H1 (cell line): ENCODE data around the gene BABAM2. TPM values are rescaled to one million over a fixed set of nuclear protein-coding genes. Genes with fewer than 3 reads are reported as not detected.

ENCODE experiments used
- CTCF ChIA-PET: fragments of 300-600 bp; sonication (Branson Sonifier 250); formaldehyde crosslinking; loops from one replicate; lab custom pipeline; 2021; ENCODE audit not compliant: partially characterized antibody; lab: Charles Lee
- POLR2A ChIA-PET: fragments of 300-600 bp; sonication (Branson Sonifier 250); formaldehyde crosslinking; loops from one replicate; lab custom pipeline; 2021; ENCODE audit warnings: inconsistent platforms; ENCODE audit not compliant: partially characterized antibody; lab: Charles Lee
- DNase-seq, 2 experiments: peaks; one replicate each; pipeline versions ENCODE4 v3.0.0 to v3.0.0-alpha.2; 2010 to 2022; ENCODE audit warnings: low spot score in 2 of 2, low read depth in 1 of 2, mixed read lengths in 1 of 2
- FAIRE-seq: peaks from 2 replicates; lab custom pipeline; 2011; peaks lifted over from hg19 to GRCh38; lab: Jason Lieb, UNC
- H2AFZ ChIP-seq: 2 replicates; pipeline ENCODE4 v1.8.1; 2012; ENCODE audit warnings: low read length, inconsistent platforms
- H2AK5ac ChIP-seq: 2 replicates; pipeline ENCODE4 v1.6.1; 2013; ENCODE audit warnings: low read depth, low read length
- H2BK120ac ChIP-seq: replicated peaks from 2 replicates; pipeline ENCODE3; 2013; ENCODE audit warnings: low read depth, low read length, inconsistent platforms
- H2BK12ac ChIP-seq: 2 replicates; pipeline ENCODE4 v1.6.1; 2013; ENCODE audit warnings: low read depth, low read length
- H2BK15ac ChIP-seq: 2 replicates; pipeline ENCODE4 v1.6.1; 2013; ENCODE audit warnings: low read length
- H2BK20ac ChIP-seq: 2 replicates; pipeline ENCODE4 v1.6.1; 2013; ENCODE audit warnings: low read length
- H2BK5ac ChIP-seq: 2 replicates; pipeline ENCODE4 v1.6.1; 2013; ENCODE audit warnings: low read depth, low read length
- H3K14ac ChIP-seq: 2 replicates; pipeline ENCODE4 v1.6.1; 2013; ENCODE audit warnings: inconsistent platforms; ENCODE audit not compliant: insufficient read length
- H3K18ac ChIP-seq: 2 replicates; pipeline ENCODE4 v1.6.1; 2013; ENCODE audit warnings: low read length; ENCODE audit errors: extremely low read depth
- H3K23ac ChIP-seq: 2 replicates; pipeline ENCODE4 v1.6.1; 2013; ENCODE audit warnings: inconsistent platforms; ENCODE audit not compliant: insufficient read length
- H3K23me2 ChIP-seq: 2 replicates; pipeline ENCODE4 v1.6.1; 2013; ENCODE audit warnings: low read depth, low read length
- H3K27ac ChIP-seq: 2 replicates; pipeline ENCODE4 v1.6.1; 2011; ENCODE audit warnings: low read depth, low read length, inconsistent platforms
- H3K27me3 ChIP-seq, 4 experiments: replicated peaks in 1 of 4; 1 replicate in 1 of 4; 2 replicates in 3 of 4; pipeline versions ENCODE4 v1.6.1 to v1.8.1; 2011 to 2013; ENCODE audit warnings: low read length in 3 of 4, mild to moderate bottlenecking in 3 of 4, inconsistent platforms in 2 of 4, mixed read lengths in 2 of 4, moderate library complexity in 1 of 4; ENCODE audit not compliant: control insufficient read depth in 3 of 4, insufficient read depth in 3 of 4; ENCODE audit errors: extremely low read depth in 1 of 4
- H3K36me3 ChIP-seq, 4 experiments: 2 replicates each; pipeline versions ENCODE4 v1.6.1 to v1.8.1; 2011 to 2013; ENCODE audit warnings: mild to moderate bottlenecking in 4 of 4, low read length in 3 of 4, moderate library complexity in 2 of 4, control low read depth in 1 of 4, inconsistent platforms in 1 of 4; ENCODE audit not compliant: insufficient read depth in 4 of 4, control insufficient read depth in 2 of 4
- H3K4ac ChIP-seq: replicated peaks from 2 replicates; pipeline ENCODE3; 2013; ENCODE audit warnings: low read length, low read depth, mixed read lengths, inconsistent platforms; ENCODE audit not compliant: insufficient read length
- H3K4me1 ChIP-seq, 4 experiments: replicated peaks in 1 of 4; 1 replicate in 1 of 4; 2 replicates in 3 of 4; pipeline versions ENCODE4 v1.6.1 to v1.8.1; 2011 to 2013; ENCODE audit warnings: low read length in 3 of 4, inconsistent platforms in 2 of 4, mixed read lengths in 1 of 4; ENCODE audit not compliant: insufficient read depth in 4 of 4, control insufficient read depth in 3 of 4
- H3K4me2 ChIP-seq, 2 experiments: 2 replicates each; pipeline versions ENCODE4 v1.6.1 to v1.8.1; 2011 to 2013; ENCODE audit warnings: low read depth in 2 of 2, low read length in 2 of 2, control low read depth in 1 of 2, inconsistent platforms in 1 of 2, mild to moderate bottlenecking in 1 of 2; ENCODE audit not compliant: insufficient read depth in 1 of 2
- H3K4me3 ChIP-seq, 4 experiments: fragments of 200-600, 300-600 bp in 1 of 4; sonication (generic), shearing (Covaris generic), sonication (Bioruptor Twin) in 1 of 4; 2 replicates each; pipeline versions ENCODE4 v1.5.1 to v1.8.1; 2011 to 2016; ENCODE audit warnings: low read length in 4 of 4, low read depth in 3 of 4, control low read depth in 2 of 4, inconsistent platforms in 2 of 4, mild to moderate bottlenecking in 2 of 4, mixed read lengths in 1 of 4, moderate library complexity in 1 of 4; ENCODE audit not compliant: insufficient read depth in 2 of 4; ENCODE audit errors: extremely low read depth in 1 of 4
- H3K56ac ChIP-seq: replicated peaks from 2 replicates; pipeline ENCODE3; 2013; ENCODE audit warnings: low read depth, mild to moderate bottlenecking, mixed read lengths, low read length, inconsistent platforms; ENCODE audit not compliant: insufficient read length
- H3K79me1 ChIP-seq: 2 replicates; pipeline ENCODE4 v1.6.1; 2013; ENCODE audit warnings: low read depth, low read length, control low read depth
- H3K79me2 ChIP-seq, 2 experiments: 2 replicates each; pipeline versions ENCODE4 v1.6.1 to v1.8.1; 2012 to 2013; ENCODE audit warnings: low read length in 2 of 2, mild to moderate bottlenecking in 2 of 2, inconsistent platforms in 1 of 2; ENCODE audit not compliant: insufficient read depth in 2 of 2, control insufficient read depth in 1 of 2
- H3K9ac ChIP-seq, 4 experiments: replicated peaks in 1 of 4; 1 replicate in 1 of 4; 2 replicates in 3 of 4; pipeline versions ENCODE4 v1.6.1 to v1.8.1; 2011 to 2013; ENCODE audit warnings: low read depth in 3 of 4, low read length in 3 of 4, control low read depth in 2 of 4, mild to moderate bottlenecking in 2 of 4, moderate library complexity in 2 of 4, inconsistent platforms in 1 of 4; ENCODE audit errors: extremely low read depth in 1 of 4
- H3K9me3 ChIP-seq, 2 experiments: 2 replicates each; pipeline versions ENCODE4 v1.6.1 to v1.8.1; 2012 to 2013; ENCODE audit warnings: mild to moderate bottlenecking in 2 of 2, moderate library complexity in 2 of 2, control low read depth in 1 of 2, inconsistent platforms in 1 of 2, low read depth in 1 of 2, low read length in 1 of 2, mixed read lengths in 1 of 2; ENCODE audit not compliant: insufficient read depth in 2 of 2
- H4K20me1 ChIP-seq, 2 experiments: replicated peaks in 1 of 2; 2 replicates each; pipeline versions ENCODE3 to v1.8.1; 2011 to 2013; ENCODE audit warnings: inconsistent platforms in 2 of 2, low read length in 2 of 2, mild to moderate bottlenecking in 1 of 2; ENCODE audit not compliant: insufficient read depth in 2 of 2, control insufficient read depth in 1 of 2
- H4K5ac ChIP-seq: 2 replicates; pipeline ENCODE4 v1.6.1; 2013; ENCODE audit warnings: low read length, low read depth, mixed read lengths, inconsistent platforms; ENCODE audit not compliant: insufficient read length
- H4K8ac ChIP-seq: 2 replicates; pipeline ENCODE4 v1.8.0; 2013; ENCODE audit warnings: mild to moderate bottlenecking, moderate library complexity, low read length, inconsistent platforms; ENCODE audit not compliant: insufficient read depth; ENCODE audit errors: extremely low read depth
- H4K91ac ChIP-seq: replicated peaks from 2 replicates; pipeline ENCODE3; 2013; ENCODE audit warnings: low read length, mixed read lengths, inconsistent platforms; ENCODE audit not compliant: insufficient read length
- BRCA1 ChIP-seq: IDR thresholded peaks from 2 replicates; pipeline ENCODE4 v1.6.1; 2012; ENCODE audit warnings: low read depth, low read length, improper control_type of control experiment
- GTF2F1 ChIP-seq: IDR thresholded peaks from 2 replicates; pipeline ENCODE4 v1.6.1; 2012; ENCODE audit warnings: low read depth, low read length, improper control_type of control experiment, borderline replicate concordance
- TAF1 ChIP-seq: IDR thresholded peaks from 2 replicates; pipeline ENCODE4 v1.6.1; 2011; ENCODE audit warnings: mild to moderate bottlenecking, low read depth, low read length
- TAF7 ChIP-seq: optimal IDR thresholded peaks from 2 replicates; pipeline ENCODE3; 2011; ENCODE audit warnings: low read depth, mild to moderate bottlenecking, inconsistent platforms, low read length, moderate library complexity, borderline replicate concordance
- TBP ChIP-seq: IDR thresholded peaks from 2 replicates; pipeline ENCODE4 v1.6.1; 2011; ENCODE audit warnings: low read depth, low read length, improper control_type of control experiment
- WGBS, 2 experiments: shearing (Covaris generic) in 1 of 2; methylation state at CpG; one replicate each; pipeline versions ENCODE4 v1.1.6 to v1.1.7; 2013 to 2015; ENCODE audit warnings: low lambda C conversion rate in 2 of 2, mixed read lengths in 2 of 2, inconsistent platforms in 1 of 2, low coverage in 1 of 2, missing lambda C conversion rate in 1 of 2; ENCODE audit not compliant: insufficient replicate concordance in 2 of 2, insufficient coverage in 1 of 2, insufficient read length in 1 of 2; ENCODE audit errors: extremely low coverage in 1 of 2, missing lambda C conversion rate in 1 of 2; 5-methylcytosine and 5-hydroxymethylcytosine counted together
- polyA plus RNA-seq, 7 experiments: library from polyadenylated mRNA; depleted of rRNA in 3 of 7; stranded (reverse) in 5 of 7; unstranded in 2 of 7; fragments of >200 nt in 5 of 7; fragments of 200-250 nt in 2 of 7; gene quantifications; 1 replicate in 5 of 7; 2 replicates in 1 of 7; 4 replicates in 1 of 7; pipeline versions ENCODE4 v1.2.1 to v1.2.3, GENCODE V29; 2011 to 2013; ENCODE audit warnings: missing spikeins in 2 of 7, mixed read lengths in 2 of 7
- total RNA-seq: library from RNA; stranded (reverse); fragmentation: NEBNext Ultra II Directional; extraction: Animal tissue kit (Norgen Biotek cat#: 25700); gene quantifications from 2 replicates; pipeline ENCODE4 v1.2.1, GENCODE V29; 2021
- TF ChIP-seq, protein P1 (sequence below): IDR thresholded peaks from 2 replicates; pipeline ENCODE4 v1.6.1; 2012; ENCODE audit warnings: inconsistent platforms

Gene BABAM2
- total and polyA plus RNA-seq, 2 of the 8 experiments (the other 6 are each of a cell fraction or from before 2014, with no cell fraction given), result 15.8 to 20.9 TPM

DNA sequence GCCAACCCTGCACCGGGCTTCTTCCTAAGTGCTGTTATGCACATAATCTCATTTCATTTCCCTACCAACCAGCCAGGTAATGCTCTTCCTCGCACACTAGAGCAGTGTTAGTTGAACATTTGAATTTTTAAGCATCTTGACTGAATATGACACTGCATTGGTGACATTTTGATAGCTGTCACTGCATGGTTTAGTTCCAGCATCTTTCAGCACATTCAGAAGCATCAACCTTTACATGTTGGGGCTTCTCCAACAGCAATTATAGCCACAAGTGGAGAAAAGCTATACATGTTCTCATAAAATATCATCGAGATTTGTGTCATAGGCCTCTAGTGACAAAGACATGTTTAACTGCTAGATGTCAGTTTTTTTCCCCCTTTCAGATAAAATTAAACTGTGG, 272.0 kb downstream of the BABAM2 start:
- H4K20me1 ChIP-seq, result no peaks in the 10 kb centered on the region
- H3K4me3 ChIP-seq, result no peak overlapping the region
- H3K4me2 ChIP-seq, result no peak overlapping the region
- H3K23me2 ChIP-seq, result no peaks in the 10 kb centered on the region
- no peak overlapping the region for H3K18ac ChIP-seq
- H3K36me3 ChIP-seq, result no peaks in the 10 kb centered on the region
- WGBS, 2 experiments, result 91% methylated on average over 3 of the region's 3 CpGs; no CpG with 5 or more reads in 1 of the 2 experiments
- H2AFZ ChIP-seq, result no peak overlapping the region
- H3K9me3 ChIP-seq, result no peaks in the 10 kb centered on the region
- H3K79me2 ChIP-seq, result no peaks in the 10 kb centered on the region
- H3K27me3 ChIP-seq, result no peaks in the 10 kb centered on the region
- no peak overlapping the region for H3K27ac ChIP-seq
- no peak for FAIRE-seq
- no peak overlapping the region for H2BK15ac ChIP-seq
- no peak overlapping the region for H2AK5ac ChIP-seq
- H3K4ac ChIP-seq, result no peak overlapping the region
- H3K14ac ChIP-seq, result no peak overlapping the region
- H2BK20ac ChIP-seq, result no peak overlapping the region
- no peak overlapping the region for H3K56ac ChIP-seq
- DNase-seq, result no peak
- H4K5ac ChIP-seq, result no peak overlapping the region
- CTCF ChIA-PET, result interaction anchor here (0.6 to 0.8 kb wide), 2 partner anchors 285 to 456 kb away, joined by 3 to 4 read pairs; no protein-coding TSS in a partner anchor
- H3K23ac ChIP-seq, result no peak overlapping the region
- no peak overlapping the region for H2BK5ac ChIP-seq
- no peaks in the 10 kb centered on the region for H3K79me1 ChIP-seq
- H3K4me1 ChIP-seq, result no peaks in the 10 kb centered on the region
- H2BK120ac ChIP-seq, result no peak overlapping the region
- POLR2A ChIA-PET, result interaction anchor here (1.0 kb wide), 1 partner anchor 12 kb away, joined by 3 read pairs; no protein-coding TSS in a partner anchor
- H4K8ac ChIP-seq, result no peak overlapping the region
- H3K9ac ChIP-seq, result no peak overlapping the region
- no peak overlapping the region for H4K91ac ChIP-seq
- H2BK12ac ChIP-seq, result no peak overlapping the region
- TF ChIP-seq TAF7, result no peak
- TF ChIP-seq TBP, result no peak
- TF ChIP-seq BRCA1, result no peak
- no peak for TF ChIP-seq GTF2F1
- TF ChIP-seq, protein P1, sequence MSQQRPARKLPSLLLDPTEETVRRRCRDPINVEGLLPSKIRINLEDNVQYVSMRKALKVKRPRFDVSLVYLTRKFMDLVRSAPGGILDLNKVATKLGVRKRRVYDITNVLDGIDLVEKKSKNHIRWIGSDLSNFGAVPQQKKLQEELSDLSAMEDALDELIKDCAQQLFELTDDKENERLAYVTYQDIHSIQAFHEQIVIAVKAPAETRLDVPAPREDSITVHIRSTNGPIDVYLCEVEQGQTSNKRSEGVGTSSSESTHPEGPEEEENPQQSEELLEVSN, result no peak
- TF ChIP-seq TAF1, result no peak
